ENCODE data around the gene FCHO1.
A peak's percentile ranks its signal among the peaks of the same experiment; 100 is the strongest.

The FCHO1 gene

DNA sequence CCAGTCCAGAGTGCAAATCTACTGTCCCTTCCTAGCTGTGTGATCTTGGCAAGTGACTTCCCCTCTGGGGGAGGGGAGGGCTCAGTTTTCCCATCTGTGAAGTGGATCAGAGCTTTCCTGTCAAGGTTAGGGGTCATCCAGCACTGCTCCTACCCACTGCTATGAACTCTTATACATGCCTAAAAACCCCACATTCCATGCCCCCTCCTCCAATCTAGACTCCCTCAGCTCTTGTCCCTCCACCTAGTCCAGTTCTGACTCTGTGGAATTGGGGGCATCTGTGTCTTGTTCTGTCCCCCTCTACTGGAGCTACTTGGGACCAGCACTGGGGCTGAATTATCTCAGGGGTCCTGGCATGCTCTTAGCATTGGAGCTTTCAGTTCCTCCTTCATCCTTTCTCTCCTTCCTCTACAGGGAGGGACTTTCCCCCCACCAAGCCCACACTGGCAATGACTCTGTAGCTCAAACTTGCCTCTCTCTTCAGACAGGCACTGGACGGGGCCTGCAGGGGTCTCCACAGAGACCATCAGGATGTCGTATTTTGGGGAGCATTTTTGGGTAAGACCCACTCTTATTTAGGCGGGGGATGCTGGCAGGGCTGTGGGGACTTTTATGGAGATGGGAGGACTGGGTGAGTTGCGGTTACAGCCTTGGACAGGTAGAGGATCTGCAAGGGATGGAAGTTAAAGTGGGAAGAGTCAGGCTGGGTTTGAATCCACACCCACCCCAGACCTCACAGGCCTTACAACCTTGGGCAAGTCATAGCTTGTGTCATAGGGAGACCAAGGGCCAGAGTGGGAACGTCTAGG is 3.6 kb downstream of the FCHO1 start:
- in situ Hi-C loops (cut with HindIII; ENCODE audit: low sequenced_read_pairs): no loop called here
- H3K4me3 ChIP-seq (ENCODE audit: low read depth, low read length): no peak overlapping the region
- TF ChIP-seq, protein P1, sequence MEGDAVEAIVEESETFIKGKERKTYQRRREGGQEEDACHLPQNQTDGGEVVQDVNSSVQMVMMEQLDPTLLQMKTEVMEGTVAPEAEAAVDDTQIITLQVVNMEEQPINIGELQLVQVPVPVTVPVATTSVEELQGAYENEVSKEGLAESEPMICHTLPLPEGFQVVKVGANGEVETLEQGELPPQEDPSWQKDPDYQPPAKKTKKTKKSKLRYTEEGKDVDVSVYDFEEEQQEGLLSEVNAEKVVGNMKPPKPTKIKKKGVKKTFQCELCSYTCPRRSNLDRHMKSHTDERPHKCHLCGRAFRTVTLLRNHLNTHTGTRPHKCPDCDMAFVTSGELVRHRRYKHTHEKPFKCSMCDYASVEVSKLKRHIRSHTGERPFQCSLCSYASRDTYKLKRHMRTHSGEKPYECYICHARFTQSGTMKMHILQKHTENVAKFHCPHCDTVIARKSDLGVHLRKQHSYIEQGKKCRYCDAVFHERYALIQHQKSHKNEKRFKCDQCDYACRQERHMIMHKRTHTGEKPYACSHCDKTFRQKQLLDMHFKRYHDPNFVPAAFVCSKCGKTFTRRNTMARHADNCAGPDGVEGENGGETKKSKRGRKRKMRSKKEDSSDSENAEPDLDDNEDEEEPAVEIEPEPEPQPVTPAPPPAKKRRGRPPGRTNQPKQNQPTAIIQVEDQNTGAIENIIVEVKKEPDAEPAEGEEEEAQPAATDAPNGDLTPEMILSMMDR (IDR thresholded peaks at IDR 0.05; ENCODE audit: low read depth, low read length, missing control alignments): no peak
- no peak for DNase-seq (ENCODE audit: low read depth)

DNA sequence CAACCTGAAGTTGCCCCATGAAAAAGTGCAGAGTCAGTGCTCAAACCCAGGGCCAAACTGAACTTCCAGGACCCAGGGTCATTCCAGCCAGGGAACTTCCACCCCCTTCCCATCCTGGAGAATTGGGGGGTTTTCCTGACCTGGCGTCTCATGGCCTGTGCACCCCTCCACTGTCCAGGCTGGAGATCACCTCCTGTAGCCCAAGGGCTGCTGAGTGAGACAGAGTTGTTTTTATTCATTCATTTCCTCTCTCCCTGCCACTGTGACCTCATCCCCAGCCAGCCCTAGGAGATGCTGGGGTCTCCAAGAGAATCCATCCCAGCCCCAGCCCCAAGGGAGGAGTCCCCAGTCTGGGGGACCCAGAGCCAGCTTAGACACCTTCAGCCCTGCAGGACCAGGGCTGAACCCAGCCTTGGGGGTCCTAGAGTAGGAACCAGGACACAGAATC is 4.2 kb downstream of the FCHO1 start:
- in situ Hi-C loops (cut with HindIII; ENCODE audit: low sequenced_read_pairs): no loop called here
- TF ChIP-seq, protein P1 (IDR thresholded peaks at IDR 0.05; ENCODE audit: low read depth, low read length, missing control alignments): no peak
- DNase-seq (ENCODE audit: low read depth): no peak
- H3K4me3 ChIP-seq (ENCODE audit: low read depth, low read length): no peak overlapping the region

DNA sequence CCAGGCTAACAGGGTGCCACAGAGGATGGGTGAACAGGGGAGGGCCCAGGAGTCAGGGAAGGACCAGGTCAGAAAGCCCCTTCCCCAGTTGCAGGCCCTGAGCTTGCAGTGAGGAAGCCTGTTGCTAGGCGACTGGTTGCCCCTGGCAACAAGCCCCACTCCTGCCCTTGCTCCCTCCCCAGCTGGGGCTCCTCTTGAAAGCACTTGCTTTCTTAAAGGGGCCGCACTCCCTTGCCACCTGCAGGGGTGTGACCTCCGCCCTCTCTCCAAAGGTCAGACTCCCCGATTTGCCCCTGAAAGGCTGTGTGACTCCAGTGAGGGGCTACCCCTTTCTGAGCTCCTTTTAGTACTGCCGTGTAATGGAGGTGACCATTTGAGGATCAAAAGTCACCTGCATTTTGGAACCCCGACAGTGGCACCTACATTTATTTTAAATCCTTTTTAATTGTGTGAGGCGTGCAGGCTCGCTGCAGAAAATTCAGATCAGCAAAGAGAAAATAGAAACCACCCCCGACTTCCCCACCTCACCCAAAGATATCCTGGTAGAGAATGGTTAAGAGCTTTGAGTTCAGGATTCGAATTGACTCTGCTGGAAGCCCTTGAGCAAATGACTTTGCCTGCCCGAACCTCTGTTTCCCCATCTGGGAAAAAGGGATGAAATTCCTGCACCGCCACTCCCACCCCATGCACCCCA is 4.8 kb downstream of the FCHO1 start:
- TF ChIP-seq, protein P1 (IDR thresholded peaks at IDR 0.05; ENCODE audit: low read depth, low read length, missing control alignments): no peak
- H3K4me3 ChIP-seq (ENCODE audit: low read depth, low read length): no peak overlapping the region
- in situ Hi-C loops (cut with HindIII; ENCODE audit: low sequenced_read_pairs): no loop called here
- DNase-seq (ENCODE audit: low read depth): no peak

DNA sequence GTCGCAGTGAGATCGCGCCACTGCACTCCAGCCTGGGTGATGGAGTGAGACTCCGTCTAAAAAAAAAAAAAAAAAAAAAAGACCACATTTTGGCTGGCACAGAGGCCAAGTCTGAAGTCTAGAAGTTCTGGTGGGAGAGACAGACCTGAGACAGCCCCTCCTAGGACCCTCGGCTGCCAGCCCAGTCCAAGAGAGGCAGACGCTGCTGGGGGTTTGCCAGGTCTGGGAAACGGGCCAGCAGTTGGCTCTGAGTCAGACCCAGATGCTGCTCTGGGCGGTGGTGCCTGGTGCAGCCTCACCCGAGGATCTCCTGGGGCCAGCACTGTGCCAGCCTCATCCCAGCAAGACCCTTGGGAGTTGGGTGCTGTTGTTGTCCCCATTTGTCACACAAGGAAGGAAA is 5.8 kb downstream of the FCHO1 start:
- H3K4me3 ChIP-seq (ENCODE audit: low read depth, low read length): no peak overlapping the region
- TF ChIP-seq, protein P1 (IDR thresholded peaks at IDR 0.05; ENCODE audit: low read depth, low read length, missing control alignments): no peak
- in situ Hi-C loops (cut with HindIII; ENCODE audit: low sequenced_read_pairs): no loop called here
- DNase-seq (ENCODE audit: low read depth): peak; percentile 15

DNA sequence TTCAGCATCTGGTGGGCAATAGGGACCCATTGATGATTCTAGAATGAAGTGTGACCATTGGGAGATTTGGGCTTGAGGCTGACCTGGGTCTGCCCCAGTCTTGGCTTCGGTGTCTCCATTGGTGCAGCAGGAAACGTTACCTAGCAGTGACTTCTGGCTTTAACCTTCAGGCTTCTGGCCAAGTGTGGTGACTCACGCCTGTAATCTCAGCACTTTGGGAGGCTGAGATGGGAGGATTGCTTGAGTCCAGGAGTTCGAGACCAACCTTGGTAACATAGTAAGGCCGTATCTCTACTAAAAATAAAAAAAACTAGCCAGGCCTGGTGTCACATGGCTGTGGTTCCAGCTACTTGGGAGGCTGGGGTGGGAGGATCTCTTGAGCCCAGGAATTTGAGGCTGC is 7.2 kb downstream of the FCHO1 start:
- DNase-seq (ENCODE audit: low read depth): no peak
- in situ Hi-C loops (cut with HindIII; ENCODE audit: low sequenced_read_pairs): no loop called here
- TF ChIP-seq, protein P1 (IDR thresholded peaks at IDR 0.05; ENCODE audit: low read depth, low read length, missing control alignments): no peak
- no peak overlapping the region for H3K4me3 ChIP-seq (ENCODE audit: low read depth, low read length)

DNA sequence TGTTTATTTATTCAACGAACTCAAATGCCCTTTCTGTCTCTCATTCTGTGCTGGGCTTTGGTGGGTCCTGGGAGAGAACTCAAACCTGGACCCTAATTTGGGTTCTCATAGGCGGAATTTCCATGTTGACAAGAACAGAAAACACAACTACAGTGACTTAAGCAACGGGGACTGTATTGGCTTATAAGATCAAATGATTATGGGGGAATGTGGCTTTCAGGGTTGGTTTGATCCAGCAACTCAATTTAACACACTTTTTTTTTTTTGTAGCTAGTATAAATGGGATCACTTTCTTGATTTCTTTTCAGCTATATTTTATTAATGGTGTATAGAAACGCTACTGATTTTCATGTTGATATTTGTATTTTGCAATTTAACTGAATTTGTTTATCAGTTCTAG is 9.9 kb downstream of the FCHO1 start:
- no peak for DNase-seq (ENCODE audit: low read depth)
- TF ChIP-seq, protein P1 (IDR thresholded peaks at IDR 0.05; ENCODE audit: low read depth, low read length, missing control alignments): no peak
- in situ Hi-C loops (cut with HindIII; ENCODE audit: low sequenced_read_pairs): no loop called here
- H3K4me3 ChIP-seq (ENCODE audit: low read depth, low read length): no peak overlapping the region

Data from astrocyte of the cerebellum (primary cell).